WTC11 (cell line): Measurements from ENCODE around the gene CLECL1. TPM values are rescaled to one million over a fixed set of nuclear protein-coding genes. Genes with fewer than 3 reads are reported as not detected.
A peak's percentile ranks its signal among the peaks of the same experiment; 100 is the strongest.

Experiments
- ATAC-seq: fragments of 200-7000 bp; cut with Tn5 transposase; 2 replicates; pipeline ENCODE4 v1.10.0; 2021; ENCODE audit warnings: mild to moderate bottlenecking, moderate library complexity
- CTCF ChIA-PET: fragments of 300-600 bp; sonication (Branson Sonifier 250); formaldehyde crosslinking; loops from one replicate; lab custom pipeline; 2021; ENCODE audit warnings: antibody characterized with exemption; lab: Charles Lee
- POLR2A ChIA-PET: fragments of 350-600 bp; sonication (Branson Sonifier 250); formaldehyde crosslinking; loops from one replicate; lab custom pipeline; 2021; ENCODE audit warnings: antibody characterized with exemption; lab: Charles Lee
- DNase-seq: peaks from one replicate; pipeline ENCODE4 v3.0.0; 2021; ENCODE audit warnings: low spot score
- H3K27ac Mint-ChIP-seq: 2 replicates; pipeline ENCODE4 v1.8.0; 2021; ENCODE audit warnings: mixed read lengths
- H3K27me3 Mint-ChIP-seq: 2 replicates; pipeline ENCODE4 v1.8.0; 2021; ENCODE audit warnings: low read depth, mild to moderate bottlenecking, moderate library complexity, mixed read lengths
- H3K36me3 Mint-ChIP-seq: 2 replicates; pipeline ENCODE4 v1.8.0; 2021; ENCODE audit warnings: mixed read lengths
- H3K4me1 Mint-ChIP-seq: 2 replicates; pipeline ENCODE4 v1.8.0; 2022; ENCODE audit warnings: mixed read lengths
- H3K4me3 Mint-ChIP-seq: 2 replicates; pipeline ENCODE4 v1.8.0; 2021; ENCODE audit warnings: mild to moderate bottlenecking, moderate library complexity, mixed read lengths
- H3K9me3 Mint-ChIP-seq: 2 replicates; pipeline ENCODE4 v1.8.0; 2021; ENCODE audit warnings: mixed read lengths
- FOXK1 ChIP-seq: sonication (generic); formaldehyde crosslinking; IDR thresholded peaks from 2 replicates; pipeline ENCODE4 v1.8.0; 2022; ENCODE audit warnings: mild to moderate bottlenecking, moderate library complexity, missing genetic modification reagents
- GABPB1 ChIP-seq: sonication (generic); formaldehyde crosslinking; IDR thresholded peaks from 2 replicates; pipeline ENCODE4 v1.8.1; 2023; ENCODE audit warnings: mild to moderate bottlenecking, missing genetic modification reagents
- SMAD3 ChIP-seq: sonication (generic); formaldehyde crosslinking; IDR thresholded peaks from 2 replicates; pipeline ENCODE4 v1.8.0; 2022; ENCODE audit warnings: missing genetic modification reagents, mild to moderate bottlenecking, borderline replicate concordance
- SOX15 ChIP-seq: fragments of 250-450 bp; sonication (Bioruptor Pico); IDR thresholded peaks from 2 replicates; pipeline ENCODE4 v1.9.0; 2021; ENCODE audit warnings: mild to moderate bottlenecking
- ZNF263 ChIP-seq: sonication (generic); formaldehyde crosslinking; IDR thresholded peaks from 2 replicates; pipeline ENCODE4 v1.8.1; 2022; ENCODE audit warnings: low read depth, mild to moderate bottlenecking, moderate library complexity, missing genetic modification reagents
- total RNA-seq: library from RNA; stranded (reverse); gene quantifications from 3 replicates; pipeline ENCODE4 v1.2.3, GENCODE V29; 2021
- TF ChIP-seq, protein P1 (sequence below): fragments of 250-450 bp; sonication (Bioruptor Pico); IDR thresholded peaks from 2 replicates; pipeline ENCODE4 v1.9.0; 2021; ENCODE audit warnings: mild to moderate bottlenecking, borderline replicate concordance
- TF ChIP-seq, protein P2 (sequence below): sonication (generic); formaldehyde crosslinking; IDR thresholded peaks from 2 replicates; pipeline ENCODE4 v1.8.0; 2022; ENCODE audit warnings: mild to moderate bottlenecking, missing genetic modification reagents
- TF ChIP-seq, protein P3 (sequence below): fragments of 200-600 bp; IDR thresholded peaks from 2 replicates; pipeline ENCODE4 v1.8.0; 2022; ENCODE audit warnings: antibody characterized with exemption
- TF ChIP-seq, protein P4 (sequence below): sonication (generic); formaldehyde crosslinking; IDR thresholded peaks from 2 replicates; pipeline ENCODE4 v1.8.1; 2023; ENCODE audit warnings: mild to moderate bottlenecking, missing genetic modification reagents, borderline replicate concordance
- TF ChIP-seq, protein P5 (sequence below): fragments of 250-450 bp; sonication (Bioruptor Pico); IDR thresholded peaks from 2 replicates; pipeline ENCODE4 v1.8.0; 2021; ENCODE audit warnings: mild to moderate bottlenecking

The CLECL1 gene
- total RNA-seq, 1 experiment from 2014 or later = not detected

DNA sequence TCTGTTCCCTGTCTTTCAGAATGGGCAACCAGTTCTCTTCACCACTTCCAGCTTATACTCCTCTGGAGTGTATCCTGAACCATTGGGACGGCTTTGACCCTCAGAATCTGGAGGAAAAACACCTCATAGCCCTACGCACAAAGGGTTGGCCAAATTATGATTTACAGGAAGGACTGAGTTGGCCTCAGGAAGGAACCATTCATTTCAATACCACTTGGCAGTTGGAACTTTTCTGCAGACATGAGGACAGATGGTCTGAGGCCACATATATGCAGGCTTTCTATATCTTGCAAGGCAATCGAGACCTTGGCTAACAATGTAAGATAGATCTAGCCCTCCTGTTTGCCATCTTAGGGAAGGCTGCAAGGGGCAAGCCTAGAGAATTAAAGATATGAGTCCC lies 24.0 kb downstream of the CLECL1 start (continued):
- TF ChIP-seq, protein P1, sequence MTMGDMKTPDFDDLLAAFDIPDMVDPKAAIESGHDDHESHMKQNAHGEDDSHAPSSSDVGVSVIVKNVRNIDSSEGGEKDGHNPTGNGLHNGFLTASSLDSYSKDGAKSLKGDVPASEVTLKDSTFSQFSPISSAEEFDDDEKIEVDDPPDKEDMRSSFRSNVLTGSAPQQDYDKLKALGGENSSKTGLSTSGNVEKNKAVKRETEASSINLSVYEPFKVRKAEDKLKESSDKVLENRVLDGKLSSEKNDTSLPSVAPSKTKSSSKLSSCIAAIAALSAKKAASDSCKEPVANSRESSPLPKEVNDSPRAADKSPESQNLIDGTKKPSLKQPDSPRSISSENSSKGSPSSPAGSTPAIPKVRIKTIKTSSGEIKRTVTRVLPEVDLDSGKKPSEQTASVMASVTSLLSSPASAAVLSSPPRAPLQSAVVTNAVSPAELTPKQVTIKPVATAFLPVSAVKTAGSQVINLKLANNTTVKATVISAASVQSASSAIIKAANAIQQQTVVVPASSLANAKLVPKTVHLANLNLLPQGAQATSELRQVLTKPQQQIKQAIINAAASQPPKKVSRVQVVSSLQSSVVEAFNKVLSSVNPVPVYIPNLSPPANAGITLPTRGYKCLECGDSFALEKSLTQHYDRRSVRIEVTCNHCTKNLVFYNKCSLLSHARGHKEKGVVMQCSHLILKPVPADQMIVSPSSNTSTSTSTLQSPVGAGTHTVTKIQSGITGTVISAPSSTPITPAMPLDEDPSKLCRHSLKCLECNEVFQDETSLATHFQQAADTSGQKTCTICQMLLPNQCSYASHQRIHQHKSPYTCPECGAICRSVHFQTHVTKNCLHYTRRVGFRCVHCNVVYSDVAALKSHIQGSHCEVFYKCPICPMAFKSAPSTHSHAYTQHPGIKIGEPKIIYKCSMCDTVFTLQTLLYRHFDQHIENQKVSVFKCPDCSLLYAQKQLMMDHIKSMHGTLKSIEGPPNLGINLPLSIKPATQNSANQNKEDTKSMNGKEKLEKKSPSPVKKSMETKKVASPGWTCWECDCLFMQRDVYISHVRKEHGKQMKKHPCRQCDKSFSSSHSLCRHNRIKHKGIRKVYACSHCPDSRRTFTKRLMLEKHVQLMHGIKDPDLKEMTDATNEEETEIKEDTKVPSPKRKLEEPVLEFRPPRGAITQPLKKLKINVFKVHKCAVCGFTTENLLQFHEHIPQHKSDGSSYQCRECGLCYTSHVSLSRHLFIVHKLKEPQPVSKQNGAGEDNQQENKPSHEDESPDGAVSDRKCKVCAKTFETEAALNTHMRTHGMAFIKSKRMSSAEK (CRISPR knock-in tag) = no peak
- no peak for TF ChIP-seq SOX15 (CRISPR knock-in tag)
- no peak for TF ChIP-seq ZNF263
- TF ChIP-seq, all 79 proteins: peak for 0

DNA sequence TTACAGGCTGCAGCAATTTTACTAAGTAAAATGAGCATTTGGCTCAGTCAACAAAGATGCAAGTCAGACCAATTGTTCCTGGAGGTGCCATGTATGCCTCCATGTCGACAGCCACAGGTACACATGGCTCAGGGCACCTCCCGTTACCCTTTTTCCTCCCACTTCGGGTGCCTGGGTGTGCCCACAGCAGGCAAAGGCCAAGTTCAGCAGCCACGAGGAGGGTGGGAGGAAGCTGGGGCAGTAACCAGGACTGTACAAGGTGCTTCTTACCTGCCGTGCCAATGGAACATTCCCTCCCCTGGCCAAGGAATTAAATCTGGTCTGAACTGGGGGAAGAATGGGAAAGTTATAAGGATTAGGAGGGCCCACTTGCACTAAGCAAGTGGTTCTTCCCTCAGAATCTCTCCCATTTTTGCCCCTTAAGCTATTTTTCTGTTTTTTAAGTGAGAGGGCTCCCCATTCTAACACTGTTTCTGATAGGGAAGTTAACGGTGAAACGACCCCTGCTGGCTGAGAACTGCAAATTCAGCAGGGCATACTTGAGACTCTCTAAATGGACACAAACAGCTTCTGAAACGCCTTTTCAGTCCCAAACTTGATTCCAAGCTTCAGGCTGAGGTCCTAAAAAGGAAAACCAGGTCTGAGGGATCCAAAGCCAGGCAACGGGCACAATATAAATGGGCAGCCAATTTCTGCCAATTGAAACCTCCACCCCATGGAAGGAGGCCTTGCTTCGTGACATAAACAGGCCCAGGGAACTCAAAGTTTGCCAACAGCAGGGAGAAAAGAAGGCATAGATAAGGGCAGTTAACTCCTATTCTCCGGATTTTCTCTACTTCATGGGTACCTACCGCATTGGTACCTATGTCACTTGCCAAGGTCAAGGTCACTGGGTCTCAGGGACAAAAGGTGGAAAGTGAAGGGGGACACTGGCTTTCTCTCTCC lies 24.8 kb downstream of the CLECL1 start:
- no peak overlapping the region for H3K27ac Mint-ChIP-seq
- POLR2A ChIA-PET = interaction anchor here (0.5 to 0.6 kb wide), 2 partner anchors 30 to 35 kb away, joined by 3 to 8 read pairs; no protein-coding TSS in a partner anchor
- H3K9me3 Mint-ChIP-seq = peaks cover 22% of the 10 kb centered on the region
- CTCF ChIA-PET = interaction anchor here (0.6 to 1.8 kb wide), 30 partner anchors 9 to 377 kb away, joined by 3 to 15 read pairs (median 5); partner anchors contain the start of gene CLECL1
- no peaks in the 10 kb centered on the region for H3K27me3 Mint-ChIP-seq
- DNase-seq = peak; percentile 60
- peaks cover 5% of the 10 kb centered on the region; the same call in 1 of the 2 replicates for H3K36me3 Mint-ChIP-seq
- H3K4me1 Mint-ChIP-seq = peaks cover 22% of the 10 kb centered on the region
- peak; percentile 86 for ATAC-seq
- H3K4me3 Mint-ChIP-seq = no peak overlapping the region
- TF ChIP-seq, protein P2, sequence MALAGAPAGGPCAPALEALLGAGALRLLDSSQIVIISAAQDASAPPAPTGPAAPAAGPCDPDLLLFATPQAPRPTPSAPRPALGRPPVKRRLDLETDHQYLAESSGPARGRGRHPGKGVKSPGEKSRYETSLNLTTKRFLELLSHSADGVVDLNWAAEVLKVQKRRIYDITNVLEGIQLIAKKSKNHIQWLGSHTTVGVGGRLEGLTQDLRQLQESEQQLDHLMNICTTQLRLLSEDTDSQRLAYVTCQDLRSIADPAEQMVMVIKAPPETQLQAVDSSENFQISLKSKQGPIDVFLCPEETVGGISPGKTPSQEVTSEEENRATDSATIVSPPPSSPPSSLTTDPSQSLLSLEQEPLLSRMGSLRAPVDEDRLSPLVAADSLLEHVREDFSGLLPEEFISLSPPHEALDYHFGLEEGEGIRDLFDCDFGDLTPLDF (CRISPR knock-in tag) = no peak
- no peak for TF ChIP-seq ZNF263
- TF ChIP-seq FOXK1 (CRISPR knock-in tag) = no peak
- TF ChIP-seq, protein P3, sequence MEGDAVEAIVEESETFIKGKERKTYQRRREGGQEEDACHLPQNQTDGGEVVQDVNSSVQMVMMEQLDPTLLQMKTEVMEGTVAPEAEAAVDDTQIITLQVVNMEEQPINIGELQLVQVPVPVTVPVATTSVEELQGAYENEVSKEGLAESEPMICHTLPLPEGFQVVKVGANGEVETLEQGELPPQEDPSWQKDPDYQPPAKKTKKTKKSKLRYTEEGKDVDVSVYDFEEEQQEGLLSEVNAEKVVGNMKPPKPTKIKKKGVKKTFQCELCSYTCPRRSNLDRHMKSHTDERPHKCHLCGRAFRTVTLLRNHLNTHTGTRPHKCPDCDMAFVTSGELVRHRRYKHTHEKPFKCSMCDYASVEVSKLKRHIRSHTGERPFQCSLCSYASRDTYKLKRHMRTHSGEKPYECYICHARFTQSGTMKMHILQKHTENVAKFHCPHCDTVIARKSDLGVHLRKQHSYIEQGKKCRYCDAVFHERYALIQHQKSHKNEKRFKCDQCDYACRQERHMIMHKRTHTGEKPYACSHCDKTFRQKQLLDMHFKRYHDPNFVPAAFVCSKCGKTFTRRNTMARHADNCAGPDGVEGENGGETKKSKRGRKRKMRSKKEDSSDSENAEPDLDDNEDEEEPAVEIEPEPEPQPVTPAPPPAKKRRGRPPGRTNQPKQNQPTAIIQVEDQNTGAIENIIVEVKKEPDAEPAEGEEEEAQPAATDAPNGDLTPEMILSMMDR = peak; percentile 63
- no peak for TF ChIP-seq GABPB1 (CRISPR knock-in tag)
- TF ChIP-seq, protein P4, sequence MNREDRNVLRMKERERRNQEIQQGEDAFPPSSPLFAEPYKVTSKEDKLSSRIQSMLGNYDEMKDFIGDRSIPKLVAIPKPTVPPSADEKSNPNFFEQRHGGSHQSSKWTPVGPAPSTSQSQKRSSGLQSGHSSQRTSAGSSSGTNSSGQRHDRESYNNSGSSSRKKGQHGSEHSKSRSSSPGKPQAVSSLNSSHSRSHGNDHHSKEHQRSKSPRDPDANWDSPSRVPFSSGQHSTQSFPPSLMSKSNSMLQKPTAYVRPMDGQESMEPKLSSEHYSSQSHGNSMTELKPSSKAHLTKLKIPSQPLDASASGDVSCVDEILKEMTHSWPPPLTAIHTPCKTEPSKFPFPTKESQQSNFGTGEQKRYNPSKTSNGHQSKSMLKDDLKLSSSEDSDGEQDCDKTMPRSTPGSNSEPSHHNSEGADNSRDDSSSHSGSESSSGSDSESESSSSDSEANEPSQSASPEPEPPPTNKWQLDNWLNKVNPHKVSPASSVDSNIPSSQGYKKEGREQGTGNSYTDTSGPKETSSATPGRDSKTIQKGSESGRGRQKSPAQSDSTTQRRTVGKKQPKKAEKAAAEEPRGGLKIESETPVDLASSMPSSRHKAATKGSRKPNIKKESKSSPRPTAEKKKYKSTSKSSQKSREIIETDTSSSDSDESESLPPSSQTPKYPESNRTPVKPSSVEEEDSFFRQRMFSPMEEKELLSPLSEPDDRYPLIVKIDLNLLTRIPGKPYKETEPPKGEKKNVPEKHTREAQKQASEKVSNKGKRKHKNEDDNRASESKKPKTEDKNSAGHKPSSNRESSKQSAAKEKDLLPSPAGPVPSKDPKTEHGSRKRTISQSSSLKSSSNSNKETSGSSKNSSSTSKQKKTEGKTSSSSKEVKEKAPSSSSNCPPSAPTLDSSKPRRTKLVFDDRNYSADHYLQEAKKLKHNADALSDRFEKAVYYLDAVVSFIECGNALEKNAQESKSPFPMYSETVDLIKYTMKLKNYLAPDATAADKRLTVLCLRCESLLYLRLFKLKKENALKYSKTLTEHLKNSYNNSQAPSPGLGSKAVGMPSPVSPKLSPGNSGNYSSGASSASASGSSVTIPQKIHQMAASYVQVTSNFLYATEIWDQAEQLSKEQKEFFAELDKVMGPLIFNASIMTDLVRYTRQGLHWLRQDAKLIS (CRISPR knock-in tag) = no peak
- TF ChIP-seq, protein P5, sequence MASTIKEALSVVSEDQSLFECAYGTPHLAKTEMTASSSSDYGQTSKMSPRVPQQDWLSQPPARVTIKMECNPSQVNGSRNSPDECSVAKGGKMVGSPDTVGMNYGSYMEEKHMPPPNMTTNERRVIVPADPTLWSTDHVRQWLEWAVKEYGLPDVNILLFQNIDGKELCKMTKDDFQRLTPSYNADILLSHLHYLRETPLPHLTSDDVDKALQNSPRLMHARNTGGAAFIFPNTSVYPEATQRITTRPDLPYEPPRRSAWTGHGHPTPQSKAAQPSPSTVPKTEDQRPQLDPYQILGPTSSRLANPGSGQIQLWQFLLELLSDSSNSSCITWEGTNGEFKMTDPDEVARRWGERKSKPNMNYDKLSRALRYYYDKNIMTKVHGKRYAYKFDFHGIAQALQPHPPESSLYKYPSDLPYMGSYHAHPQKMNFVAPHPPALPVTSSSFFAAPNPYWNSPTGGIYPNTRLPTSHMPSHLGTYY (CRISPR knock-in tag) = no peak
- no peak for TF ChIP-seq SMAD3 (CRISPR knock-in tag)
